ENCODE results near the gene AKAP11.

DNA sequence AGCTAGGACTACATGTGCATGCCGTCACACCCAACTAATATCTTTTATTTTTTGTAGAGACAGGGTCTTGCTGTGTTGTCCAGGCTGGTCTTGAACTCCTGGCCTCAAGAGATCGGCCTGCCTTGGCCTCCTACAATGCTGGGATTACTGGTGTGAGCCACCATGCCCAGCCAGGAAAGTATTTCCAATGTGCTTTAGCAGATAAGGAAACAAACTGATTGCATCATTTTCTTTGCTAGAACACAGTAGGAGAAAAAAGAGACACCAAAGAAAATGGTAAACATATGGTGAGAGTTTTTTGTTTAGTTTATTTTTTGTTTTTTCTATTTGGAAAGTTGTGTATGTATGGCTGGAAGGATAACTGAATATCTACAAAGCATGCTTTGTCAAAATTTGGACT is 46.9 kb upstream of the AKAP11 start:
- TF ChIP-seq CTCF (IDR thresholded peaks at IDR 0.05) (no peak), POLR2A (IDR thresholded peaks at IDR 0.05) (no peak)
